Kidney (tissue), 14 donors: ENCODE measurements around the gene YWHAH. TPM values are rescaled to one million over a fixed set of nuclear protein-coding genes. Genes with fewer than 3 reads are reported as not detected.

Experiments used
- DNase-seq, 5 donors: peaks; one replicate each; pipeline ENCODE4 v3.0.0-alpha.2; 2013 to 2020
- FAIRE-seq: peaks from 2 replicates; lab custom pipeline; 2012; peaks lifted over from hg19 to GRCh38; lab: Jason Lieb, UNC
- H3K27ac ChIP-seq, 2 donors: one replicate each; pipeline ENCODE4 v1.7.0; 2013; ENCODE audit warnings: low read depth in 2 of 2, low read length in 2 of 2, inconsistent platforms in 1 of 2
- H3K27me3 ChIP-seq: one replicate; pipeline ENCODE4 v1.7.1; 2013; ENCODE audit warnings: low read length, inconsistent platforms; ENCODE audit not compliant: control insufficient read depth, insufficient read depth
- H3K36me3 ChIP-seq, 3 donors: one replicate each; pipeline versions ENCODE4 v1.7.0 to v1.7.1; 2013; ENCODE audit warnings: low read length in 3 of 3, control low read depth in 1 of 3, inconsistent platforms in 1 of 3; ENCODE audit not compliant: insufficient read depth in 3 of 3, control insufficient read depth in 2 of 3
- H3K4me1 ChIP-seq, 3 donors: one replicate each; pipeline versions ENCODE4 v1.7.0 to v1.7.1; 2013; ENCODE audit warnings: low read length in 3 of 3, inconsistent platforms in 1 of 3, low read depth in 1 of 3; ENCODE audit not compliant: control insufficient read depth in 2 of 3, insufficient read depth in 2 of 3
- H3K4me3 ChIP-seq, 3 donors: one replicate each; pipeline versions ENCODE4 v1.7.0 to v1.8.1; 2013; ENCODE audit warnings: low read length in 3 of 3, control low read depth in 1 of 3, inconsistent platforms in 1 of 3
- H3K9ac ChIP-seq, 3 donors: one replicate each; pipeline versions ENCODE4 v1.7.0 to v1.7.1; 2013; ENCODE audit warnings: low read length in 3 of 3, control low read depth in 1 of 3, inconsistent platforms in 1 of 3
- H3K9me3 ChIP-seq, 3 donors: one replicate each; pipeline versions ENCODE4 v1.7.0 to v1.7.1; 2013; ENCODE audit warnings: low read length in 3 of 3, control low read depth in 1 of 3, inconsistent platforms in 1 of 3; ENCODE audit not compliant: control insufficient read depth in 2 of 3, insufficient read depth in 1 of 3
- CTCF ChIP-seq: IDR thresholded peaks from 3 replicates; pipeline ENCODE4 v1.5.1; 2012; ENCODE audit warnings: mild to moderate bottlenecking, moderate library complexity, borderline replicate concordance; ENCODE audit not compliant: insufficient read depth; ENCODE audit errors: extremely low read depth
- intact Hi-C: fragments of 100-400 bp; cut with DNase I; formaldehyde crosslinking; loops from one replicate; pipeline ENCODE4 v1.11.1; 2022
- polyA plus RNA-seq: library from polyadenylated mRNA; stranded (reverse); fragments of 350-450 nt; fragmentation: Illumina TruSeq; extraction: RNeasy Lipid Tissue Mini Kit (QIAGEN cat#74804); gene quantifications from one replicate; pipeline ENCODE4 v1.2.3, GENCODE V29; 2014; ENCODE audit warnings: low read depth, low replicate concordance; ENCODE audit not compliant: insufficient read depth
- total RNA-seq: library from RNA; stranded (reverse); fragmentation: NEBNext Ultra II Directional; extraction: Animal tissue kit (Norgen Biotek cat#: 25700); gene quantifications from one replicate; pipeline ENCODE4 v1.2.1, GENCODE V29; 2021
- donor health status: control.
- donor health status: control.
- donor health status: control.
- donor health status: control.
- donor health status: control.
- donor health status: DM: yes; HTN: yes; CAD: no.
- donor health status: Normal renal cell carcinoma (clear cell type).

The YWHAH gene
- total and polyA plus RNA-seq, 2 donors from 2014 or later, result 82.0 to 274 TPM

GRCh38 chr22:31998784-31999385 lies 54.5 kb downstream of the YWHAH start:
- Histone ChIP-seq H3K4me3 (no peak overlapping the region), H3K9me3 (no peaks in the 10 kb centered on the region), H3K4me1 (no peaks in the 10 kb centered on the region), H3K9ac (no peak overlapping the region), H3K27ac (no peak overlapping the region), H3K36me3 (no peaks in the 10 kb centered on the region), H3K27me3 (no peaks in the 10 kb centered on the region)
- TF ChIP-seq CTCF, result no peak
- FAIRE-seq, result no peak
- DNase-seq, result no peak
- intact Hi-C loops, result no loop called here

GRCh38 chr22:32000181-32000580 lies 55.8 kb downstream of the YWHAH start:
- no peaks in the 10 kb centered on the region for H3K9me3 ChIP-seq
- H3K9ac ChIP-seq, result no peak overlapping the region
- TF ChIP-seq CTCF, result no peak
- intact Hi-C loops, result no loop called here
- no peaks in the 10 kb centered on the region for H3K36me3 ChIP-seq
- DNase-seq, result no peak
- no peaks in the 10 kb centered on the region for H3K27me3 ChIP-seq
- no peak overlapping the region for H3K27ac ChIP-seq
- no peak for FAIRE-seq
- no peak overlapping the region for H3K4me3 ChIP-seq
- no peaks in the 10 kb centered on the region for H3K4me1 ChIP-seq

- no peak for TF ChIP-seq CTCF
- FAIRE-seq, result no peak
- no peak for DNase-seq
- Histone ChIP-seq H3K36me3 (no peaks in the 10 kb centered on the region), H3K27me3 (no peaks in the 10 kb centered on the region), H3K9me3 (no peaks in the 10 kb centered on the region), H3K27ac (no peak overlapping the region), H3K4me3 (no peak overlapping the region), H3K9ac (no peak overlapping the region), H3K4me1 (no peaks in the 10 kb centered on the region)
- intact Hi-C loops, result no loop called here
These were observed 61.1 kb downstream of the YWHAH start for GRCh38 chr22:32005453-32005852.

Other genes with a start within 250 kb of the YWHAH start
- 45.3 TPM for gene PRR14L, start 194.4 kb upstream of the YWHAH start, total RNA-seq
- 5.1 TPM for gene PRR14L, start 194.4 kb upstream of the YWHAH start, polyA plus RNA-seq
- gene DEPDC5, start 190.5 kb upstream of the YWHAH start, total RNA-seq, result 27.3 TPM
- gene DEPDC5, start 190.5 kb upstream of the YWHAH start, polyA plus RNA-seq, result 12.1 TPM
- 3.0 TPM for gene SLC5A1, start 98.7 kb downstream of the YWHAH start, total RNA-seq
- 1.0 TPM for gene SLC5A1, start 98.7 kb downstream of the YWHAH start, polyA plus RNA-seq
- not detected for gene C22orf42, start 214.8 kb downstream of the YWHAH start, total RNA-seq
- gene C22orf42, start 214.8 kb downstream of the YWHAH start, polyA plus RNA-seq, result not detected